ENCODE data around the gene CKMT1A. TPM values are rescaled to one million over a fixed set of nuclear protein-coding genes. Genes with fewer than 3 reads are reported as not detected.
"Not testable (repeated sequence)": the region's sequence is repeated elsewhere in the genome, so short reads cannot be mapped to it uniquely, and the experiment has no call there.

Gene CKMT1A
- not detected for polyA plus RNA-seq (ENCODE audit: insufficient read length)

DNA sequence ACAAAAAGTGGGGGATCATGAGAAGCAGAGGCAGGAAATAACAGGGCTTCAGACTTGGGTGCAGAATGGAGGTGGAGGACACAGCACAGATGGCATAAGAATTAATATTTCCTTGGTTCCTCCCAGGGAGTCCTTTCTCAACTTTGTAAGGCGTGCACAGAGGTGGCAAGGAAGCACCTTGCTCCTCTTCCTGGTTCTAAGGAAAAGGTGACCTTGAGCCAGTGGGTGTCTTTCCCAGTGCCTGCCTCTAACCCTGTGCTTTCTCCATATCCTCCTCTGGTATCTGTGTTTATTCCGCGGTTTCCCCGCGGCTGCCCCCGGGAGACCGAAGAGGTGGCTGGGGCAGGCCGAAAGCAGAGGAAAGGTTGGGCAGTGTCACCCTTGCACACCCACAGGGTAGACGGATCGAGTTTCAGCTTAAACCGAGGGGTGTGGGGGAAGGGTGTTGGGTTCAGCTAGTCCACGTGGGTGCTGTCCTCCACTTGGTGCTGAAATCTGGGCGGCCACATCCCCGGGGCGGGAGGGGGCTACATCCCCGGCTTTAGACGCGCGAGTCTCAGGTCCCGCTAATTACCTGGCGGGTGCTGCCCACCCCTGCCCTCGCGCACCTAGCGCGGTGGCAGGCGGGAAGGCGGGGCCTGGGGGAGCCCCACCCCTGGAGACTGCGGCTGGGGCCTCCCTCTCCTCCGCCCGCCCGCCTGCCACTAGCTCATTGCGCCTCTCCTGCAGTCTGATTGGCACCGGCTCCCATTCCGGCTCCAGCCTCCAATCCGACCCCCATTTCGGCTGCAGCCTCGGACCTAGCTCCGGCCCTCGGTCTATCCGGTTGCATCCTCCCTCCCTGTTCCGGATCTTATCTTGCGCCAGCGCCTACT is at the start of gene CKMT1A:
Gene CKMT1A (plus strand): TSS at position 712 of the 875 bp plus-strand sequence. CDS start 192 bp downstream, outside the sequence.
- DNase-seq = not testable (repeated sequence)

DNA sequence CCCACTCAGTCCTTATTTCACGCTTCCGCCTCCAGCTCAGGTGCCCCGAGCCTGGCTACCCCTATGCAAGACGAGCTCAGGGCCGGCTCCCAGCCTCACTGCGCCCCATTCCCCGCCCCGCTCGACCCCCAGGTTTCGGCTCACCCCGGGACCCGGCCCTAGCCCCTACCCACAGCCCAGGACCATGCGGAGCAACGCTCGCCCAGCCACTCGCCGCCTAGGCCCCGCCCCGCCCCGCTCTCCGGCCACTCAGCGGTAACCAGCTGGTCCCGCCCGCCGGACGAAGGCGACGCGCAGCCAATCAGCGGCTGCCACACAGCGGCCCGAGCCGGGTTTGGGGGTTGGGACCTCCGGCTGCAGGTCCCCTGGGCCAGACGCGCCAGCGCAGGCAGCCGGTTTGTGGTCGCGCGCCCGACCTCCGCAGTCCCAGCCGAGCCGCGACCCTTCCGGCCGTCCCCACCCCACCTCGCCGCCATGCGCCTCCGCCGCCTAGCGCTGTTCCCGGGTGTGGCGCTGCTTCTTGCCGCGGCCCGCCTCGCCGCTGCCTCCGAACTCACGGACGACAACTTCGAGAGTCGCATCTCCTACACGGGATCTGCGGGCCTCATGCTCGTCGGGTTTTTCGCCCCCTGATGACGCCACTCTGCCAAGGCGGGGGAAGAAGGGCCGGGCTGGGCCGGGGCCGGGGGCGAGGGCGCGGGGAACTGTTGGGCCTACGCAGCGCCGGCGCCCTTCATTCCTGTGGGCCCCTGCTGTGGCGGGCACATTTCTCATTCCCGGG is 44.8 kb upstream of the CKMT1A start, which contains the start of gene CATSPER2:
Gene CATSPER2 (minus strand): TSS at position 196 of the 781 bp plus-strand sequence. CDS start 783 bp downstream, outside the sequence.
- DNase-seq = no peak

DNA sequence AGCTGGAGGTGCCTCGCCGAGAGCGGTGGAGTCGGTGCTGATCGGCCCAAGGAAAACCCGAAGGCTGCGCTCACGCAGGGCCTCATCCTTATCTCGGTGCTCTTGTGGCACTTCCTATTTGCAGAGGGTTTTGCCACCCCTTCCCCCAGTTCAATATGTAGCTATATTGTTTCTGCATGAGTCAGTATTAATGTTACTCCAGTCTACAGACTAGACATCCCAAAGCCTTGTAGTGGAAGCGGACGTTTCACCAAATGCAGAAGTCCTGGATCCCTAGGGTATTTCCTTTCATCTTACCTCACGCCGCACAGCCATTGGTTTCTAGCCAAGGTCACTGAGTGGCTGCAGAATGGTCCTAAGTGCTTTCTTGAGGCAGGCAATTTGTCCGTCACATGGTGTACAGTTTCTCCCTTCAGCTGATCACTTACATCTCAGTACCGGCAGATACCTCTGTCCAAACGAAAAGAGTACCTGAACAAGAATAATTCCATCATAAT is 44.2 kb upstream of the CKMT1A start:
- DNase-seq = not testable (repeated sequence)

DNA sequence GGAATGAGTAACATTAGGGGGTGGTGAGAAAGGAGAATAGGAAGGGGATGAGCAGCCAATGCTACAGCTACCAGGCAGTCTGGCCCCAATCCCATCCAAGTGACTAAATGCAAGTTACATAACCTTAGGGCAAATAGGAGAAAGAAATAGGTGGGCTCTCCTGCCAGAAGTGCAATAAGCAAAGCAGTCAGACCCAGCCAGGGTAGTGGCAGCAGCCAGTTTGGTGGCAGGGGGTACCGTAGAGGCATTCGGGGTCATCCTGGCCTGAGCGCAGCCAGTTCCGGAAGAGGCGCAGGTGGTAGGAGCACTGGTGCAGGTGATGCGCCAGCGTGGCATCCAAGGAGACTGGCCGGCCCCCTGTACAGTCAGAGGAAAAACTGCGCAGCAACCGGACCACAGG is 33.9 kb upstream of the CKMT1A start:
- DNase-seq = not testable (repeated sequence)

DNA sequence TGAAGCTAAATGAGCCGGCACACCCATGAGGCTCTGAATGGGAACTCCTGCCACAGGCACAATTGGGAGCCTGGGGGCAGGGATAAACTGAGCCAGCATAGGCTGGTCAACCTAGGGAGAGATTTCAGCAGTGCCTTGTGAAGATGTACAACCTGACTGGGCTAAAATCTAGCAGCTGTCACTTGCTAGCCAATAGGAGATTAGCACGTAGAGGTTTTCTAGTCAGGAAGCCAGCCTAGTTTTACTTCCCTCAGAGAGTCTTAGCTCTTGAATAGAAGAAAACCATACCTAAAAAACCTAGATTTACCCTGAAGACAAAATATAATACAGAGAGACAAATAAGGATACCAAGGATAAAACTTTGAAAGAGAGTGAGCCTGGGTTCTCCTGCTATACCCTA is 31.4 kb upstream of the CKMT1A start:
- not testable (repeated sequence) for DNase-seq

DNA sequence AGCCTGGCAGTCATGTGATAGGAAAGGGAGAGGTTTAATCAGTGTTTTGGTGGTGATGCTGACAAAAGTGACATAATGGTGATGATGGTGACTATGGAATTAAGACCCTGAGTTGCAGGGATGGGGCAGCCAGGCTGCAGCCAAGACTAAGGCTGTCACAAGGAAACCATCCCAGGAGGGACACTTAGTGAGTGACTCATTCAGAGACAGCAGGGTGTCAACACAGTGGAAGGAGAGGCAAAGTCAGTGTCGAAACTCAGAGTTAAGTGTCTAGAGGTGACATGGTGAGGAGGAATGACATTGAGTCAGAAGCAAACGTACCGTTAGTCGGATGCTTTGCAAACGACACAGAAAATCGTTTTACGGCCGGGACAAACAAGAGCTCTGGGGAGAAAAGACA is 30.3 kb upstream of the CKMT1A start:
- not testable (repeated sequence) for DNase-seq

DNA sequence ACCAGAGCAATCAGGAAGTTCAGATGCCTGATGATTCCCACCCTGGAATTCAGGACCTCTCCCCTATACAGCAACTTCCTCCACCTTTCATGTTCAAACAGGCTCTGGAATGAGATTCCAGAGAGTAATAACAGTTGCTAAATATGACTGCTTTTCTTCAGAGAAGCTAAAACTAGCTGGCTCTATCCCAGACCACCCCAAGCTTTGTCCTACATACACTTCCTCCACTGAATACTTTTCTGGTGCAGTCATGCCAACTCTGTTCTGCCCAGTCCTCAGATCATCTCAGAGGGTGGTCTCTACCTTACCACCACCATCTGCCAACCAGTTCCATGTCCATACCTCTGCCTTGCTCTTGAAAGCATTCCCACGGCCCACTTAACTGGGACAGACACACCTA is 27.5 kb upstream of the CKMT1A start:
- DNase-seq = not testable (repeated sequence)

DNA sequence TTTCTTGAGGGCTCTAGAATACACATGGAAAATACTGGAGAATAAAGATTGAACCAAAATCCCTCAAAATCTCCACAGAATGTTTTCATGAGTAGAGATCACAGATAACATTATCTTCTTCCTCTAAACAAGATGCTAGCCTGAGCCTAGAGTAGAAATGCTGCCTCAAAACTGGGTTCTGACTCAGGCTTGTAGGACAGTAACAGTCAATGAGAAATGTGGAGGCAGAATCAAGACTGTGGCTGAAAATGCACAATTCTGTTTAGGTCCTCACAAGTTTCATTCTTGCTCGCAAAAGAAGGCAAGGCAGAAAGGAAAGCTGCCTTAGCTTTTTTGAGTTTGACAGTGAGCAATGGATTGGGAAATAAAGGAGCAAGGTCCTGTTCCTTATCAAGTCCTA is 19.5 kb upstream of the CKMT1A start:
- DNase-seq = not testable (repeated sequence)

DNA sequence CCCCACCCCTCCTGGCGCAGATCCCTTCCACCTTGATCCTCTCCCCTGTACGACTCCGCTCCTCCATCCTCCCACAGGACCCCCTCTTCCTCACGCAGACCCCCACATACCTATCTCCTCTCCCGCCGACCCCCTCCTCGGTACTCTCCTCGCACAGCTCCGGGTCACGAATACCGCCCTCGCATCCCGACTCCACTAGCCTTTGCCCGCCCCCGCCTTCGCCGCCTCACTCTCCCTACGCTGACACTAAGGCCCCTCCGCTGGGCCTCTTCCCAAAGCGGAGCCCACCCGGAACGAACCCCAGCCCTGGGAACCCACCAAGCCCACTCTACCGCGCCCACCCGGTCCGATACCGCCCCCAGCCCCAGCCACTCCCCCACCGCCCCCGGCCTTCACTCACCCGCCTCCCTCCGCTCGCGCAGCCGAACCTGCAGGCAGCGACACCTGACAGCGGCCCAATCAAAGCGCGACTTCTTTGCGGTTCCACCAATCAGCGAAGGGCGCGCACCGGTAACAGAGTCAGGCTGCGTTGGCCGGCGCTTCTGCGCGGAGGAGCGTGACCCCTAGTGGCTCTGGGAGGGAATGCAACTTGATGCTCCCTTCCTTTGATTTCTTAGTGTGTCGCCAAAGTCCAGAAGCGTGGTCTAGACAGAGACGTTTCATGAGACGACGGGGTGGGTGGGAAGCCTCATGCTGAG is 3.9 kb upstream of the CKMT1A start:
- DNase-seq = not testable (repeated sequence)

DNA sequence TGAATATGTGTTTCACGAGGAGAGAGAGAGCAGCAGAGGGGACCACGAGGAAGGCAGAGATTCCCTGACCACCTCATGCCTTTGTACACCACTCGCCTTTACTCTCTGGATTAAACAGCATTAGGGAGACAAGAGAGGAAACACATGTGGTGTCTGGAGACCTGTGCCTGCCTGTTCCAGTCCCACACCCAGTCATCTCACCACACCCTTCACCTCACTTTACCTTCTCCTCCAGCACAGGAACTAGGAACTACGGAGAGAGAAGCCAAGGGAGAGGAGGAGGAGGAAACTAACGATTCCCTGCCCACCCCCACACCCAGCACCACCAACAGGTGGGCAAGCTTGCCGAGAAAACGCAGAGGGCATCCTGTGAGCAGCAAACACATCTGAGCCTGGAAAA is 980 bp upstream of the CKMT1A start:
- DNase-seq = not testable (repeated sequence)

DNA sequence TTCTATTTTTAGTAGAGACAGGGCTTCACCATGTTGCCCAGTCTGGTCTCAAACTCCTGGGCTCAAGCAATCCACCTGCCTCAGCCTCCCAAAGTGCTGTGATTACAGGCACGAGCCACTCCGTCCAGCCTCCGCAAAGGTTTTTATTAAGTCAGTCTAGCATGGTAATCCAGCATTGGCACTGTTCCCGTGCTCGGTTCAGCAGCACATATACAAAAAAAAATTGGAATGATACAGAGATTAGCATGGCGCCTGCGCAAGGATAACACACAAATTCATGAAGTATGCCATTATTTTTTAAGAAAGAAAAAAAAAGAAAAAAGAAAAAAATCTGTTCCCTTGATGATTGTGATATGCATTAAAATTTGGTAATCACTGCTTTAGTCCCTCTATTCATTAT is 8.5 kb downstream of the CKMT1A start:
- DNase-seq = no peak

DNA sequence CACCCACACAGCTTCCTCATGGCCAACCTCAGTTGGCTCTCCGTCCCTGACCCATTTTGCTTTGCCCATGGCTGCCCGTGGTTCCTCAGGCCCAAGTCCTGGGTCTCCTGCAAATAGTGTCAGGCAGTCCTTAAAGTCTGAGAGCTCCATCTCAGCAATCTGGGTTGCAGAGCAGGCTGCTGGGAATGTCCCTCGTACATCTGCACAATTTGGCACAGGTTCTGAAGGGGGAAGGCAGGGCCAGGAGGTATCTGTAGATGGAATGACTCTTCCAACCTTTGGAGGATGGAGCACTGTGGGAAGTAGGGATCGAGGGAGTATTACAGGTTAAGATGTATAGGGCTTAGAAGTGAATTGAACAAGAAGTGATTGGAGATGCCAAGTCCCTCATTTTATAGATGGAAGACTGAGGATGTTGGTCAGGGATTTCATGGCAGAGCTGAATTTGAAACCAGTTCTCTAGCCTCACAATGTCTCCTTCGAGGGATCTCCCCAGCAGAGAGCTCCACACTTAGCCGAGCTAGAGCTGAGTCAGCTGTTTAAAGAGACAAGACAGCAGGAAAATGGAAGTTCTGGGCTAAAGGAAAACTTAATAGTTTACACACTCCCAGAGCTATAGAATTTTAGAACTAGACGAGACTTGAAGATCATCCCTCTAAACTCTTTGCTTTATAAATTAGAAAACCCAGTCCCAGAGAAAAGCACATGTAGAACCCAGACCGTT is 9.2 kb downstream of the CKMT1A start:
- DNase-seq = no peak

DNA sequence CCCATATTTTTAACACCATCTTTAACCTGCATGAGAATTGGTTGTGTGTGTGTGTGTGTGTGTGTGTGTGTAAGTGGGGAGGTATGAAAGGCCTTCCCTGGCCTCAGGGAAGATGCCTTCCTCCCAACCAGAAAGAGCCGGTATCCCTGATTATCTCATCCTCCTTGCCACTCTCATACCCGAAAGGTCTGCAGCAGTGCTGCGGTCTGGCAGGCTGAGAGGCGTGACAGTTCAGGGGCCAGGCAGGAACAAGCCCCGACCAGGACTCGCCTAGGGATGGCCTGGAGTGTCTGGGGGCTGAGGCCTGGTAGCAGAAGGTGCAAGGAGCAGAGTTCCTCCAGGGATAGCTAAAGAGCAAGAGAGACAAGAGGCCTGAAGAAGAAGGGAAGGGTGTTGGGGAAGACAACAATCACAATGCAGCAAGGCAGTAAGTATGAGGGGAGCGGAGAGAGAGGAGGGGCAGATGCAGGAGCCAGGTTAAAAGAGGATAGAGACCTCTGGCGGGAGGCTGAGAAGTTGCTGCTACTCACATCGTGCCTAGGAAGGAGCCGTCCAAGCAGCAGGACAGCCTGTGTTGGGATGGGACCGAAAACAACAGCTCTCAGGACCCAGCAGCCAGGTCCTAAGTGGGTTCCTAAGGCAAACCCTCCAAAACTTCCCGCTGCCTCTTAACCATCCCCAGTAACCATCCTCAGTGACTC is 16.9 kb downstream of the CKMT1A start:
- DNase-seq = not testable (repeated sequence)

DNA sequence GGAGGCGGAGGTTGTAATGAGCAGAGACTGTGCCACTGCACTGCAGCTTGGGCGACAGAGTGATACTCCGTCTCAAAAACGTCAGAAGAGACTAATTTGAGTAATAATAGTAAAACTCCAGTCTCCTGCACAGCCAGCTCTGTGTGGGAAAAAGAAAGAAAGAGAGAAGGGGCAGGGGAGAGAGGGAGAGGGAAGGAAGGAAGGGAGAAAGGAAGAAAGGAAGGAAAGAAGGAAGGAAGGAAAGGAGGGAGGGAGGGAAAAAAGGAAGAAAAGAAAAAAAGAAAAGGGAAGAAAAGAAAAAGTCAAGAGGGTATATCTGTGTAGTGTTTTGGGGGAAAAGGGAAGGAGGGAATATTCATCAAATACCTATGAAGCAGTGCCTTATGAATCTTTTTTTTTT is 29.5 kb downstream of the CKMT1A start:
- DNase-seq = no peak

DNA sequence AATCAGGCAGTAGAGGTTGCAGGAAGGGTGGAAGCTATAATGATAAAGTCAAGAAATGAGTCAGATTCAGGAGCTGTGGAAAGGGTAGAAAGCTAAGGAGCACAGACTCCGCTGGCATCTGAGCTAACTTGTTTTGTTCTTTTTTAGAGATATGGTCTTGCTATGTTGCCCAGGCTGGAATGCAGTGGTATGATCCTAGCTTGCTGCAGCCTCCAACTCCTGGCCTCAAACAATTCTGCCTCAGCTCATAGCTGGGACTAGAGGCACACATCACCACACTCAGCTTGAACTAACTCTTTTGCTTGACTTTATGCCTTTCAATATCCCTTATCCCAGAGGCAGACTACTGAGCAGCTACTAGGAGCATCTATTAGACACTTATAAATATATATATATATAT is 32.6 kb downstream of the CKMT1A start:
- not testable (repeated sequence) for DNase-seq

DNA sequence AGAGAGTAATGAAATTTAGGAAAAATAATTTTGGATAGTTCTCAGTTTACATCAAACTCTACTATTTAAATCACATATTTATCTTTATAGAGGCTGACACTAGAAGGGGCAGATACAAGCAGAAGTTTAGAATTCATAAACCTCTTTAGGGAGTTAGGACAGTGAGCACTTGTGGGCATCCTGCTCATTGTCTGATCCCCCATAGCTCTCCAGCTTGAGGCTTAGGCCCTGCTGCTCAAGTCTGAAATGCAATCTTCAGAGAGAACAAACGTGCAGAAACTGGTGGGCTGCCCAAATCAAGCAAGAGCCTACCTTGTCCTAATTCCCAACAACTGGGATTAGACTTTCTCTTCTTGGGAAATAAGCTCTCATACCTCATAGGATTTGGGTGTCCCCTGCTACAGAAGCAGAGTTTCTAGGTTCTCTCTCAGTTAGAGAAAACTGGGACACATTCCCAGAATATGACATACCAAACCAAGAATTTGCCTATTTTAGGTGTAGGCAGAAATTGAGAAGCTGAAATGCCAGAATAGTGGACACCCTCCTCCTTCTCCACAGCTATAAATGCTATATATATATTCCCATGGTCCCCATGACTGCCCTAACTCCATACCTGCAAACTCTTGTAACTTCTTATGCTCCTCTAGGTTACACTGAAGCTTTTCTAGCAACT is 34.5 kb downstream of the CKMT1A start:
- not testable (repeated sequence) for DNase-seq

DNA sequence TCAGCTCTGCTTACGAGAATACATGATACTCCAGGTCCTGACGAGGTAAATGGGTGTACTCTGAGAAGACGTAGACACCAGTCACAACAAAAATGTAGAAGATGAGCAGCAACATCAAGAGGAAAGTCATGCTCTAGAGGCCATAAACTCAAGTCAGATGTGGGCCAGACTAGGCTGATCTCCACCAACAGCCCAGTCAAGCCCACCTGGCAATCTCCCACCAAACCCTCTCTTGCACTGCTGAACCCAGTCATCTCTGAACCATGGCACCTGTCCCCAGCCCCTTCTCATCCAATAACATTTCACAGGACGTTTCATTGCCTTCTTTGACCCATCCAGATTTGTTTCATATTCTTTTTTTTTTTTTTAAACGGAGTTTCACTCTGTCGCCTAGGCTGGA is 41.8 kb downstream of the CKMT1A start:
- DNase-seq = no peak

DNA sequence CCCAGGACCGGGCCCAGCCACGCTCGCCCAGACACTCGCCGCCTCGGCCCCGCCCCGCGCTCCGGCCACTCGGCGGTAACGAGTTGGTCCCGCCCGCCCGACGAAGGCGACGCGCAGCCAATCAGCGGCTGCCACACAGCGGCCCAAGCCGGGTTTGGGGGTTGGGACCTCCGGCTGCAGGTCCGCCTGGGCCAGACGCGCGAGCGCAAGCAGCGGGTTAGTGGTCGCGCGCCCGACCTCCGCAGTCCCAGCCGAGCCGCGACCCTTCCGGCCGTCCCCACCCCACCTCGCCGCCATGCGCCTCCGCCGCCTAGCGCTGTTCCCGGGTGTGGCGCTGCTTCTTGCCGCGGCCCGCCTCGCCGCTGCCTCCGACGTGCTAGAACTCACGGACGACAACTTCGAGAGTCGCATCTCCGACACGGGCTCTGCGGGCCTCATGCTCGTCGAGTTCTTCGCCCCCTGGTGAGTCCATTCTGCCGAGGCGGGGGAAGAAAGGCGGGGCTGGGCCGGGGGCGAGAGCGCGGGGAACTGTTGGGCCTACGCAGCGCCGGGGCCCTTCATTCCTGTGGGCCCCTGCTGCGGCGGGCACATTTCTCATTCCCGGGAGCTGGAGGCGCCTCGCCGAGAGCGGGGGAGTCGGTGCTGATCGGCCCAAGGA is 52.7 kb downstream of the CKMT1A start, which contains the start of gene PDIA3:
Gene PDIA3 (plus strand): TSS at position 194 of the 658 bp plus-strand sequence. CDS start 102 bp downstream, at position 296.
- DNase-seq = peak; percentile 94

DNA sequence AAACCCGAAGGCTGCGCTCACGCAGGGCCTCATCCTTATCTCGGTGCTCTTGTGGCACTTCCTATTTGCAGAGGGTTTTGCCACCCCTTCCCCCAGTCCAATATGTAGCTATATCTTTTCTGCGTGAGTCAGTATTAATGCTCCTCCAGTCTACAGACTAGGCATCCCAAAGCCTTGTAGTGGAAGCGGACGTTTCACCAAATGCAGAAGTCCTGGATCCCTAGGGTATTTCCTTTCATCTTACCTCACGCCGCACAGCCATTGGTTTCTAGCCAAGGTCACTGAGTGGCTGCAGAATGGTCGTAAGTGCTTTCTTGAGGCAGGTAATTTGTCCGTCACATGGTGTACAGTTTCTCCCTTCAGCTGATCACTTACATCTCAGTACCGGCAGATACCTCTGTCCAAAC is 53.2 kb downstream of the CKMT1A start:
- not testable (repeated sequence) for DNase-seq

DNA sequence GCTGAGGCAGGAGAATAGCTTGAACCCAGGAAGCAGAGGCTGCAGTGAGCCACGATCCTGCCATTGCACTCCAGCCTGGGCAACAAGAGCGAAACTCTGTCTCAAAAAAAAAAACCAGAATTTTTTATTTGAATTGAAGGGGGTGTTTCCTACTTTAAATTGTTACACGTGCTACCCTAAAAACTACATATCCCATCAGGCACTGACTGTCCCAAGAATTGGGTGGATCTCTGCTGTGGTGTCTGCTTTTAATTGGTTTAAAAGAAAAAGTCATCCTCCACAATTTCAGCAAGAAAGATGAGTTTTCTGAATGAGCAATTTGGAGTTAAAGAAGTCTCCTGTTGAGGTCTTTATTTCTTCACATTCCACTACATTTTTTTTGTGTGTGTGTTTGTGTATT is 54.7 kb downstream of the CKMT1A start:
- DNase-seq = no peak
